ENCODE data around the gene KRTAP5-2.
"Not testable (repeated sequence)": the region's sequence is repeated elsewhere in the genome, so short reads cannot be mapped to it uniquely, and the experiment has no call there.

Gene KRTAP5-2

GRCh38 chr11:1597994-1598380 lies at the start of gene KRTAP5-2:
TSS of gene KRTAP5-2 (minus strand) at chr11:1598294. CDS start at chr11:1598250, 44 bp downstream.
- H3K9me2 ChIP-seq (ENCODE audit: low read depth, low read length) = no peaks in the 10 kb centered on the region
- H3K4me1 ChIP-seq (ENCODE audit: insufficient read depth, low read length, severe bottlenecking) = no peaks in the 10 kb centered on the region
- no peaks in the 10 kb centered on the region for H3F3A ChIP-seq (ENCODE audit: insufficient read depth, low read length)
- H2AFZ ChIP-seq (ENCODE audit: low read length) = no peak within 1 kb of the TSS
- no peaks in the 10 kb centered on the region for H3K9me3 ChIP-seq (ENCODE audit: low read length)
- TF ChIP-seq CTCF (IDR thresholded peaks at IDR 0.05; ENCODE audit: low read length) (no peak), EZH2 (IDR thresholded peaks at IDR 0.05; ENCODE audit: borderline replicate concordance, low read length) (no peak)
- H3K27me3 ChIP-seq (ENCODE audit: insufficient read depth, low read length) = no peaks in the 10 kb centered on the region
- H4K20me1 ChIP-seq (ENCODE audit: insufficient read depth, low read length) = no peaks in the 10 kb centered on the region
- no peak within 1 kb of the TSS for H3K4me2 ChIP-seq (ENCODE audit: low read length)
- H3K4me3 ChIP-seq (ENCODE audit: low read depth, low read length, poor library complexity, severe bottlenecking) = no peak within 1 kb of the TSS
- no peaks in the 10 kb centered on the region for H3K79me2 ChIP-seq (ENCODE audit: insufficient read depth, low read length)
- H3K36me3 ChIP-seq (ENCODE audit: insufficient read depth, low read length) = no peaks in the 10 kb centered on the region
- H3K27ac ChIP-seq (ENCODE audit: low read depth, low read length, poor library complexity, severe bottlenecking) = no peak within 1 kb of the TSS
- H3K9ac ChIP-seq (ENCODE audit: low read length) = no peak within 1 kb of the TSS

GRCh38 chr11:1646540-1646939 lies 48.4 kb upstream of the KRTAP5-2 start:
- H4K20me1 ChIP-seq (ENCODE audit: insufficient read depth, low read length); H3K4me1 ChIP-seq (ENCODE audit: insufficient read depth, low read length, severe bottlenecking); H3K4me3 ChIP-seq (ENCODE audit: low read depth, low read length, poor library complexity, severe bottlenecking); H3F3A ChIP-seq (ENCODE audit: insufficient read depth, low read length); H3K27me3 ChIP-seq (ENCODE audit: insufficient read depth, low read length); H3K36me3 ChIP-seq (ENCODE audit: insufficient read depth, low read length); H2AFZ ChIP-seq (ENCODE audit: low read length); H3K9me2 ChIP-seq (ENCODE audit: low read depth, low read length); H3K9me3 ChIP-seq (ENCODE audit: low read length); H3K9ac ChIP-seq (ENCODE audit: low read length); H3K27ac ChIP-seq (ENCODE audit: low read depth, low read length, poor library complexity, severe bottlenecking); H3K79me2 ChIP-seq (ENCODE audit: insufficient read depth, low read length); H3K4me2 ChIP-seq (ENCODE audit: low read length): not testable (repeated sequence)

- H3F3A ChIP-seq (ENCODE audit: insufficient read depth, low read length) = no peaks in the 10 kb centered on the region
- H3K4me3 ChIP-seq (ENCODE audit: low read depth, low read length, poor library complexity, severe bottlenecking) = no peak overlapping the region
- H3K27me3 ChIP-seq (ENCODE audit: insufficient read depth, low read length) = no peaks in the 10 kb centered on the region; the same call in 1 of the 2 replicates
- no peaks in the 10 kb centered on the region for H3K9me3 ChIP-seq (ENCODE audit: low read length)
- no peak overlapping the region for H3K9ac ChIP-seq (ENCODE audit: low read length)
- no peak overlapping the region for H3K4me2 ChIP-seq (ENCODE audit: low read length)
- H2AFZ ChIP-seq (ENCODE audit: low read length) = no peak overlapping the region
- no peaks in the 10 kb centered on the region for H4K20me1 ChIP-seq (ENCODE audit: insufficient read depth, low read length)
- H3K36me3 ChIP-seq (ENCODE audit: insufficient read depth, low read length) = no peaks in the 10 kb centered on the region
- no peaks in the 10 kb centered on the region for H3K4me1 ChIP-seq (ENCODE audit: insufficient read depth, low read length, severe bottlenecking)
- no peak overlapping the region for H3K27ac ChIP-seq (ENCODE audit: low read depth, low read length, poor library complexity, severe bottlenecking)
- TF ChIP-seq EZH2 (IDR thresholded peaks at IDR 0.05; ENCODE audit: borderline replicate concordance, low read length) (no peak), CTCF (IDR thresholded peaks at IDR 0.05; ENCODE audit: low read length) (no peak)
- no peaks in the 10 kb centered on the region for H3K79me2 ChIP-seq (ENCODE audit: insufficient read depth, low read length)
- H3K9me2 ChIP-seq (ENCODE audit: low read depth, low read length) = no peaks in the 10 kb centered on the region
Measured at GRCh38 chr11:1645357-1645821, 47.3 kb upstream of the KRTAP5-2 start.

GRCh38 chr11:1644601-1645356 lies 46.7 kb upstream of the KRTAP5-2 start:
- no peaks in the 10 kb centered on the region for H3K79me2 ChIP-seq (ENCODE audit: insufficient read depth, low read length)
- no peaks in the 10 kb centered on the region for H3K9me2 ChIP-seq (ENCODE audit: low read depth, low read length)
- no peak overlapping the region for H3K4me2 ChIP-seq (ENCODE audit: low read length)
- H3K27me3 ChIP-seq (ENCODE audit: insufficient read depth, low read length) = no peaks in the 10 kb centered on the region; the same call in 1 of the 2 replicates
- TF ChIP-seq EZH2 (IDR thresholded peaks at IDR 0.05; ENCODE audit: borderline replicate concordance, low read length) (no peak), CTCF (IDR thresholded peaks at IDR 0.05; ENCODE audit: low read length) (no peak)
- H3K27ac ChIP-seq (ENCODE audit: low read depth, low read length, poor library complexity, severe bottlenecking) = no peak overlapping the region
- no peak overlapping the region for H2AFZ ChIP-seq (ENCODE audit: low read length)
- no peaks in the 10 kb centered on the region for H3K36me3 ChIP-seq (ENCODE audit: insufficient read depth, low read length)
- no peak overlapping the region for H3K9ac ChIP-seq (ENCODE audit: low read length)
- no peaks in the 10 kb centered on the region for H3F3A ChIP-seq (ENCODE audit: insufficient read depth, low read length)
- no peaks in the 10 kb centered on the region for H4K20me1 ChIP-seq (ENCODE audit: insufficient read depth, low read length)
- no peak overlapping the region for H3K4me3 ChIP-seq (ENCODE audit: low read depth, low read length, poor library complexity, severe bottlenecking)
- no peaks in the 10 kb centered on the region for H3K9me3 ChIP-seq (ENCODE audit: low read length)
- H3K4me1 ChIP-seq (ENCODE audit: insufficient read depth, low read length, severe bottlenecking) = no peaks in the 10 kb centered on the region

Data from OCI-LY1 (cell line).